ENCODE results near the gene ADD3.

ADD3 gene

GRCh38 chr10:110151971-110152370 is 144.2 kb downstream of the ADD3 start:
- TF ChIP-seq CTCF (IDR thresholded peaks at IDR 0.05; ENCODE audit: insufficient read depth, missing control alignments) = no peak
- DNase-seq (ENCODE audit: insufficient read length, low spot score) (no peak), FAIRE-seq (no peak)

GRCh38 chr10:110153396-110153795 is 145.6 kb downstream of the ADD3 start:
- DNase-seq (ENCODE audit: insufficient read length, low spot score) (no peak), FAIRE-seq (no peak)
- no peak for TF ChIP-seq CTCF (IDR thresholded peaks at IDR 0.05; ENCODE audit: insufficient read depth, missing control alignments)

- DNase-seq (ENCODE audit: insufficient read length, low spot score) = no peak
- no peak for TF ChIP-seq CTCF (IDR thresholded peaks at IDR 0.05; ENCODE audit: insufficient read depth, missing control alignments)
- FAIRE-seq = no peak
Measured at GRCh38 chr10:110156046-110156445, 148.3 kb downstream of the ADD3 start.

- TF ChIP-seq CTCF (IDR thresholded peaks at IDR 0.05; ENCODE audit: insufficient read depth, missing control alignments) = no peak
- no peak for DNase-seq (ENCODE audit: insufficient read length, low spot score)
Measured at GRCh38 chr10:110158051-110159005, 150.5 kb downstream of the ADD3 start.

GRCh38 chr10:110160081-110160480 is 152.3 kb downstream of the ADD3 start:
- TF ChIP-seq CTCF (IDR thresholded peaks at IDR 0.05; ENCODE audit: insufficient read depth, missing control alignments) = no peak
- FAIRE-seq (no peak), DNase-seq (ENCODE audit: insufficient read length, low spot score) (no peak)

More at GRCh38 chr10:110158051-110159005, 150.5 kb downstream of the ADD3 start:
- FAIRE-seq = no peak

DNA sequence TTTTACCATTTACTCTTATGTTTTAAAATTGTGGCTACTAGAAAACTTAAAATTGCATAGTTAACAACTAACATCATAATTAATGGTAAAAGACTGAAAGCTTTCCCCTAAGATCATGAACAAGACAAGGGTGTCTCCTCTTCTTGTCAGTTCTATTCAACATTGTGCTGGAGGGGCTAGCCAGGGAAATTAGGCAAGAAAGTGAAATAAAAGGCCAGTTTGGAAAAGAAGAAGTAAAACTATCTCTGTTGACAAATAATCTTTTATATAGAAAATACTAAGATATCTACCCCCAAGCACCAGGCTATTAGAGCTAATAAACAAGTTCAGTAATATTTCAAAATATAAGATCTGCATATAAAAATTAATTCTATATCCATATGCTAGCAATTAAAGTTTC is 152.7 kb downstream of the ADD3 start:
- no peak for FAIRE-seq
- DNase-seq (ENCODE audit: insufficient read length, low spot score) = no peak
- TF ChIP-seq CTCF (IDR thresholded peaks at IDR 0.05; ENCODE audit: insufficient read depth, missing control alignments) = no peak

DNA sequence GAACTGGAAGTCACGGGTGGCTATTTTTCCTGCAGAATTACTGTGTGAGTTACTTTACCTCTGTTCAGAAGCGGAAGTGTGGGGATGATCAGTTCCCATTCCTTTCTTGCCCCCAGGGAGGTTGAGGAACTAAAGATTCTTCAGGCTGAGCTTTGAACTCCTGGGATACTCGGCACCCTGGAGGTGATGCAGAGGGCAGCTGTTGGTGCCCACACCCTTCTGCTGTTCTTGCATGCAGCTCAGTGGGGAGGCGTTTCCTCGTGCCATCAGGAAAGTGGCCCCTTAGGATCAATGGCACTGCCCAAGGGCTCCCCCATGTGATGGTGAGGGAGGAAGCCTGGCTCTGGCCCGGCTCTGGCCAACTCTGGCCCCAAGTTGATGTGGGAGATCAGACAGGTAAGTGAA is 155.0 kb downstream of the ADD3 start:
- no peak for DNase-seq (ENCODE audit: insufficient read length, low spot score)
- no peak for FAIRE-seq

More for the DNA sequence above, 155.0 kb downstream of the ADD3 start:
- TF ChIP-seq CTCF (IDR thresholded peaks at IDR 0.05; ENCODE audit: insufficient read depth, missing control alignments) = no peak

Measured in D721Med (cell line).